HG03520 (cell line): ENCODE data around the gene SST.

ENCODE experiments used
- ATAC-seq: cut with Tn5 transposase; IDR thresholded peaks from one replicate; pipeline ENCODE4 v1.9.1; 2021; ENCODE audit warnings: mild to moderate bottlenecking, moderate library complexity; ENCODE audit not compliant: unreplicated experiment

Gene SST

DNA sequence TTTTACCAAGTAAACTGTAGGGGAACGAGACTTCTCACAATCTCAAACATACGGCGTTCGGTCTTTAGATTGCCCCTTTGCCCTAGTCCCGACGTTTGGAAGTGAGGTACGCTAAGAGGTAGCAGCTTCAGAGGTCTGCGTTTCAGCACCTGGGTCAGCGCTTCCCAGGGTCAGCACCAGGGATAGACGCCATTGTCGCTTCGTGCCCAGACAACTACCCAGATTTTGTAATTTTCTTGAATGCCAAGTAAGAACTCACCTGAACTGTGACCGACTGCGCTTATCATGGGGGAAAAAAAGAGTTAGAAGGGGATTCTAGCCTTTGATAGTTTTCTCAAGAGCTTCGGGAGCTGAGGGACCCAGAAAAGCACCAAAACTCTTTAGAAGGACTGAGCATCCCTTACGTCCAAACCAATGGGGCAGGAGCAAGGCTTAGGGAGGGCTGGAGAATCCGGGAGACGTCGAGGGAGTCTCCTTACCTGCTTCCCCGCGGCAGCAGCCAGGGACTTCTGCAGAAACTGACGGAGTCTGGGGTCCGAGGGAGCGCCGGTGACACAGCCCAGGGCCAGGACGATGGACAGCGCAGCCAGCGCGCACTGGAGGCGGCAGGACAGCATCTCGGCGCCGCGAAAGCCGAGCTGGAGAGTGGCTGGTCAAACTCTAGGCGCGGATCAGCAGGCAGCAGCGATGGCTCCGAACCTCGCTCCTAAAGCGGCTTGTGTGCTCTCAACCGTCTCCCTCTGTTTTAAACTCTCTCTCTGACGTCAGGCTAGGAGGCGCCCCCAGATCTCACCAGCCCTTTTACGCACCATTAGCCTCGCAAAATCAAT, at the start of gene SST:
Gene SST, minus strand, starts transcription at position 720 of the 830 bp plus-strand sequence. Its CDS starts 103 bp downstream, at position 617.
- no peak for ATAC-seq

DNA sequence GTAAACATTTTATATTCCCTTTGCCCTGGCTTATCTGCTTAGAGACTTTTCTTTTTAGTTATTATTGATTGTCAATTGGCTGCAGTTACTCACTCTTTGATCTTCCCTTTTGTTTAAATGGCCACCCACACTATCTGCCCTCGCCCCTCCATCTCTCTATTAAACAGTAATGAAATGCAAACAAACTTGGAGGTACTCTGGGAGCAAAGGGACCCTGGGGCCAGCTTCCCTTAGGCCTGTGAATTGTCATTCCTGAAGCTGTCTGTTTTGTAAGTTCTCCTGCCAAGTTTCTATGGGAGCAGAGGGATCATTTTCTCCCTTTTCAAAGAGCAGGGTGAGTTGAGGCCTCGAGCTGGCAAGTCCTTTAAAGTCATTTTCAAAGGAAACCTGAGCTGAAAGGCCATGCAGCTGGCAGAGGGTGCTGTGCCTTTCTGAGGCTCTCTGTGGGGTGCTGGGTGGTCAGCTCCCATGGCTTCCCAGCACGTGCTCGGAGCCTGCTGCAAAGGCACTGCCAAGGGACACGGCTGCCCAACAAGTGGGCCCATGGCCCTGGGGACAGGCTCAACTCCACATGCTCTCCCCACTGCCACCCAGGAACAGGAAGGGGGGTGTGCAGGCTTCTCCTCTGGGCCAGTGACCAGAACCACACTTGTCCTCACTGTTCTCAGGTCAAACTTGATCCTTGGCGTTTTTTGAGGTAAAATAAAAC, 49.6 kb upstream of the SST start:
- no peak for ATAC-seq

- no peak for ATAC-seq
Observed at GRCh38 chr3:187718802-187719201, 48.6 kb upstream of the SST start.

- ATAC-seq, result no peak
Observed at GRCh38 chr3:187717572-187717971, 47.4 kb upstream of the SST start.

GRCh38 chr3:187714404-187714979, 44.3 kb upstream of the SST start:
- peak; percentile 77 for ATAC-seq

DNA sequence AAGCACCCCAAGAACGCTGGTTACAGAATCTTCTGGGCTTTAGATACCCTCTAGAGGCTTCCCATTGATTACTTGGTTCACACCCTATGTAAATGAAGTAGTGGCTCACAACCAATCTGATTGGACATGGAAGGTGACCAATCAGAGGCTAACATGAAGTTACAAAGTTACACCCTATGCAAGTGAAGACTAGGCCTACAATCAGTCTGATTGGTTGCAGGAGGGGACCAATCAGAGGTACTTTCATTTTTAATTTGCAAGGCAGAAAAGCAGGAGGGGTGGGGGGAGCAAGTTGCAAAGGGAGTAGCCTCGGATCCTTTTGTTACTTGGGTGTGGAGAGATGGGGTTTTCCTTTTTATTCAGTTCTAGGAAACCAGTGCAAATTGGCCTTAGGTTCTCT, 43.3 kb upstream of the SST start:
- no peak for ATAC-seq

DNA sequence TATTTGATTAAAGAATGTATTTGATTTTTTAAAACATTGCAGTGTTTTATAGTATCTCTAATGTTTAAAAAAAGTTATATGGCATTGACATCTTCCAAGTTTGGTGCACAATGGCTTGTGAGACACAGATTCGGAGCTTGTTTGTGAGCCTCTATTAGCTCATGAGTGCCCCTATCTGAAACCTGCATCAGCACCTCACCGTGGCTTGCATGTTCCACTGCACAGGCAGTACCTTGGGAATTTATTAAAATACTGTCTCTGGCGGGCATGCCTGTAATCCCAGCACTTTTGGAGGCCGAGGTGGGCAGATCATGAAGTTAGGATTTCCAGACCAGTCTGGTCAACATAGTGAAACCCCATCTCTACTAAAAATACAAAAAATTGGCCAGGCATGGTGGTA, 39.0 kb upstream of the SST start:
- no peak for ATAC-seq

- ATAC-seq, result no peak
Observed at GRCh38 chr3:187708696-187709095, 38.5 kb upstream of the SST start.

- ATAC-seq, result no peak
Observed at GRCh38 chr3:187706971-187707370, 36.8 kb upstream of the SST start.

DNA sequence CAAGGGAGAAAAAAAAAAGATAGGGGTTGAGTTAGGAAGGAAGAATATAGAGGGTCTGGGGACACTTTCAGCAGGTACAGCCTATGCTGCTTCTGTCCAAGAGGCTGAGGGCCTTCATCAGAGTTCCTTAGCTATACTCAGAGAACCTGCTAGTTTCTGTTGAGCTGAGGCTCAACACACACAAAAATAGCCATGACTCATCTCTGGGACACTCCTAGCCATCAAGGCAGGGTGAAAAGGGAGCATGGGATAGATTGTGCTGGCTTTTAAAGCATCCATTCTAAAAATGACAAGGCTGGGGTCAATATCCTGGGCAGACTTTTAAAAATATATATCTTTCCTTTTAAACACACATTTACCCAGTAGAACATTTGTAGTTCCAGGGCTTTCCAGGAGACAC, 35.0 kb upstream of the SST start:
- no peak for ATAC-seq

- ATAC-seq, result no peak
Observed at GRCh38 chr3:187702507-187703033, 32.4 kb upstream of the SST start, which contains the start of gene RTP2. Gene RTP2, minus strand, starts transcription at chr3:187702557. Its CDS starts 429 bp downstream, at chr3:187702128.

GRCh38 chr3:187700249-187700648, 30.1 kb upstream of the SST start:
- ATAC-seq, result no peak

- no peak for ATAC-seq
Observed at GRCh38 chr3:187698499-187699399, 28.6 kb upstream of the SST start.

- no peak for ATAC-seq
Observed at GRCh38 chr3:187696021-187696420, 25.8 kb upstream of the SST start.

GRCh38 chr3:187695449-187695848, 25.3 kb upstream of the SST start:
- ATAC-seq, result no peak

DNA sequence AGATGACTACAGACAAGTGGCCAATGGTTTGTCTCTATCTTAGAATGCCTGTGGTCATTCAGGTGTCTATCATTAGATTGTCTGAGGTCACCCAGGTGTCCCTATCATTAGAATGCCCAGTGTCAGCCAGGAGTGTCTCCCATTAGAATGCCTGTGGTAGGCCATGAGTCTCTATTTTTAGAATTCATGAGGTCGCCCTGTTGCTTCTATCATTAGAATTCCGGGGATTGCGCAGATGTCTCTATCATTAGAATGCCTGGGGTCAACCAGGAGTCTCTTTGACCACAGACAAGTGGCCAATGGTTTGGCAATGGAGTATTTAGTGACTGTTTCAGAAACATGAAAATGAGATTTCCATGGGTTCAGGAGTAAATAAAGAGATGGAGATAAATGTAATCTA, 24.6 kb upstream of the SST start:
- no peak for ATAC-seq

GRCh38 chr3:187693431-187693830, 23.2 kb upstream of the SST start:
- no peak for ATAC-seq

DNA sequence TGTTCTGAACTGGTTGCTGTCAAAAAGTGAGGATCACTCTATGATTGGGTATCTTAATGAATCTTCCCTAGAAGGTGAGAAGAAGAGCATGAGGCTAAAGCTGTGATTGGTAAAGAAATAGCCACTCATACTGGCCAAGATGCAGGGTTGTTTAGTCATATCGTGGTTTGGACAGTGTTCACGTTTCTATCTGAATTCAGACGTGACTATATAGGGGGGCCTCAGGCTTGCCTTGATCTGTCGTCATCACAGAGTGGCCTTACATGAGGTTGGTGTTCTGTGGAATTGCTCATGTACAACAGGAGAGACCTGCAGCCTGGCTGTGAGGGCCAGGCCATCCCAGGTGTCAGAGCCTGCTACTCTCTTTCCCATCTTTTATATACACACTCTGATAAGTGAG, 19.8 kb upstream of the SST start:
- ATAC-seq, result no peak

DNA sequence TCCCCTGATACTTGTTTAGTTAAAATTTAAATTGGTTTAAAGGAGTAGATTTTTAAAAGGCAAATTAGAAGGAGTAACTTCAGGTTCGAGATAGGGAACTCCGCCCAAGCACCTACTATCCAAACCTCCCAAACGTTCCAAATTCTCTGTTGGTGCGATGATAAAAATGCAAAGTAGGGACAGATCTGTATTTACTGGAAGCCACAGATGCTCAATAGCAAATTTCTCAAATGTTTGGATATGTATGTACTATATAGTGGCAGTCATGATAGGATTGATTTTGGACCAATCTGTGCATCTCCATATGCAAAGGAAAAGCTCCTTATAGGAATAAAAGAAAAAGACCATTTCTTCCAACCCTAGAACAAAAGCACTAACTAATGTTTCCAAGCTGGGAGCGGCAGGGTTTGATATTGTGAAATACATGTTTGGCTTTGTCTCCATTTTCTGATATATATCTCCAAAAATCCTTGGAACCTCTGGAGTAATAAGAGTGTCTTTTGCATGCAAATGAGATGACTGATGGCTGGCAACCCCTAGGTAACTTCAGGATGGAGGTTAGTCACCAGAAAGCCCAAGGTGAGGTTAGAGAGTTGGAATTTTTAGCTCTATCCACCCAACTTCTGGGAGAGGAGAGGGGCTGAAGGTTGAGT, 16.6 kb upstream of the SST start:
- ATAC-seq, result no peak

DNA sequence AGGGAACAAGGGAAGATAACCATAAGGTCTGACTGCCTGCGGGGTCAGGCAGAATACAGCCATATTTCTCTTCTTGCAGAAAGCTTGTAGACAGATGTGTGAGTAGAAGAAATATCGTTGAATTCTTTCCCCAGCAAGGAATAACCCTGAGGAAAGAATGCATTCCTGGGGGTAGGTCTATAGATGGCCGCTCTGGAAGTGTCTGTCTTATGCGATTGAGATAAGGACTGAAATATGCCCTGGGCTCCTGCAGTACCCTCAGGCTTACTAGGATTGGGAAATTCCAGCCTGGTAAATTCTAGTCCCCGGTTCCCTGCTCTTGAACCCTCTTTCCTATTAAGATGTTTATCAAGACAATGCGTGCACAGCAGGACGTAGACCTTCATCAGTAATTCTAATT, 15.8 kb upstream of the SST start:
- ATAC-seq, result no peak
